Raji (cell line): ENCODE data around the gene PLB1.

Experiments
- POLR2A ChIP-seq: IDR thresholded peaks from 2 replicates; pipeline ENCODE4 v1.6.1; 2011; ENCODE audit warnings: low read depth, low read length, control low read depth; ENCODE audit not compliant: insufficient read depth

Gene PLB1

DNA sequence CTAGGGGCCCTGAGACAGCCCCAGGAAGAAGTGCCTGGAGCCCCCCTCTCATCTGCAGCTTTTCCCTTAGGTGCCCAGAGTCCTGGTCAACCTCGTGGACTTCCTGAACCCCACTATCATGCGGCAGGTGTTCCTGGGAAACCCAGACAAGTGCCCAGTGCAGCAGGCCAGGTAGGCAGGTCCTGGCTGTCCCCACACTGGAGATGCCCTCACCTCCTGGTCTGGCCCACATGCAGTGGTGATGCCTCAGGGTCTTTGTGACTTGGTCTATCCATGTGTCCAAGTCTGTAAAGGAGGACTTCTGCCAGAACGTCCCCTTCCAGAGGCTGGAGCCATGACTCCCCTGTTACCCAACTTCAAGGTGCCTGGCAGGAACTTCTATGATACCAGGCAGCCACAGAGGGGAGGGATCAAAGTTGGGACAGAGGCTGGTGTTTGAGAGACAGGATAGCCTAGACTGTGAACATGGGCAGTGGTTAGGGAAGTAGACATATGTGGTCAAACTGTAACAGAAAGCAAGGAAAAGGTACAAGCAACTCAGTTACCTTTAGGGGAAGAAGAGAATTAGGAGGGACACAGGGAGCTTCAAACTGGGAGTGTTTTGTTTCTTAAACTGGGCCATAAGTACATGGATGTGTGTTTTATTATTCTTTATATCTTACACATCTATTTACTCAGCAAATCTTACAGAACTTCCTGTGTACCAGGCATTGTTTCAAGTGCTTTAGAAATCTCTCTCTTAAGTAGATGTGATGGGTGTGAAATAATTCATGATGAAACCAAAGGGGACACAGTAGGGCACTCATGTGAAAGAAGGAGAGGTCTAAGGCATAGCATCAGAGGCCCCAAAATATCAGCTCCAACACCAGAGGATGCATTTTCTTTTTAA is 107.1 kb downstream of the PLB1 start:
- TF ChIP-seq POLR2A = no peak

DNA sequence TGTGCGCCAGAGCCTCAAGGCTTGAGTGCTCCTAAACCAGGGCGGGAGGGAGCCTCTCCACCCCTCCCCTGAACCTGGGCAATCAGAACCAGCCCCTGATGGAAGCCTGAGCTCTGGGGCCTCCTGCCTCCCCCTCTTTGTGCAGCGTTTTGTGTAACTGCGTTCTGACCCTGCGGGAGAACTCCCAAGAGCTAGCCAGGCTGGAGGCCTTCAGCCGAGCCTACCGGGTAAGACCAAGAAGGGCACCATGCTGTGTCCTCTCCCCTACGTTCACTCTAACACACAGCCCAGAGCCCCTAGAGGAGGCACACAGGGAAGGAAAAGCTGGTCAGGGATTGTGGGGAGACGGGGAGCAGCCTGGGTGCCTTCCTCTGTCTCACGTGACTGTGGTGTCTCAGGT is 108.0 kb downstream of the PLB1 start:
- no peak for TF ChIP-seq POLR2A

- no peak for TF ChIP-seq POLR2A
These were observed 108.5 kb downstream of the PLB1 start for GRCh38 chr2:28604284-28604843.

DNA sequence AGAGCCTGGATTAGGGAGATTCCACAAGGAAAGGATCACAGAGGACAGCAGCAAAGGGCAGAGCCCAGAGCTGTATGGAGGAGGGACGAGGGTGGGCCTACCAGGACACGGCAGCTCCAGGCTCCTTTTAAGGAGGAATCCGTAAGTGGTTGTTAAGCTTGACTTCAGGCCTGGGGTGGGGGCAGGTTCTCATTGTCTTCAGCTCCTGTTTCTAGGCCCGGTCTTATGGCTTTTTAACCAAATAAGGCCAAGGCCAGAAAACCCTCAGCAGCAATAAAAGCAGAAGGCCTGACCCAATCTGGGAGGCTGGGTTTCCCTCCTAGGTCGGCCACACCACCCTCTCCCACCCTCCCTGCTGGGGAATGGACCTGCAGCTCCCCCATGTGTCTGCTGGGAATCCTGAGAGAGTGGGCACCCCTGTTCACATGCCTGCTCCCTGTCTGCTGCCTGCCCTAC is 111.2 kb downstream of the PLB1 start:
- no peak for TF ChIP-seq POLR2A

- TF ChIP-seq POLR2A = no peak
These were observed 112.1 kb downstream of the PLB1 start for GRCh38 chr2:28607730-28608499.

DNA sequence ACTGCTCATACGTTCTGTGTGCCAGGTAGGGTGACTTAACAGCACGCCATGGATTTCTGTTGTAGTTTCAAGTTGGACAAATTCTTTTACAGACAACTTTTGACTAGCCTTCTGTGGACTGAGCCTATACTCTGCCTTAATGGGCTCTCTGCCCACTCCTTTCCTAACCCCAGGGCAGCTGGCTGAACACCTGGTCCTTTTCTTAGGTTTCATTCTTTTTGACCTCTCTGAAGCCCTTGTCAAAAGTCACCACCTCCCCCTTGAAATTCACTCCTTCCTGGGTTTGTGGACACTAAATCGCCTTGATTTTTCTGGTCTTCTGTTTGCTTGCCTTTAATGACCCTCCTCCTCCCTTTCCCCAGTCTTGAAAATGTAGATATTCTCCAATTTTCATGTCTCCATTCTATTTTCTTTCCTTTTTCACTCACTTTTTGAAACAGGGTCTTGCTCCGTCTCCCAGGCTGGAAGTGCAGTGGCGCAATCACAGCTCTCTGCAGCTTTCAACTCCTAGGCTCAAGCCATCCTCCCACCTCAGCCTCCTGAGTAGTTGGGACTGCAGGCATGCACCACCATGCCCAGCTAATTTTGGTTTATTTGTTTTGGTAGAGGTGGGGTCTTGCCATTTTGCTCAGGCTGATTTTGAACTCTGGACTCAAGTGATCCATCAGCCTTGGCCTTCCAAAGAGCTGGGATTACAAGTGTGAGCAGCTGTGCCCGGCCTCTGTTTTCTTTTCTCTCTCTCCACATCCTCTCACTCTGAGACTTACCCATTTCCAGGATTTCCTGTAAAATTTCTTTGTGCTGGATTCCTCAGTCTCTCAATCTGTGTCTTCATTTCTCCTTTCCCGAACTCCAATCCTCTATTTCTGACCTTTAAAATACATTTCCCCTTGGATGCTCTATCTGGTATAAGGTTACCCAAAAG is 112.9 kb downstream of the PLB1 start:
- TF ChIP-seq POLR2A = no peak

- no peak for TF ChIP-seq POLR2A
These were observed 114.8 kb downstream of the PLB1 start for GRCh38 chr2:28610583-28611201.

DNA sequence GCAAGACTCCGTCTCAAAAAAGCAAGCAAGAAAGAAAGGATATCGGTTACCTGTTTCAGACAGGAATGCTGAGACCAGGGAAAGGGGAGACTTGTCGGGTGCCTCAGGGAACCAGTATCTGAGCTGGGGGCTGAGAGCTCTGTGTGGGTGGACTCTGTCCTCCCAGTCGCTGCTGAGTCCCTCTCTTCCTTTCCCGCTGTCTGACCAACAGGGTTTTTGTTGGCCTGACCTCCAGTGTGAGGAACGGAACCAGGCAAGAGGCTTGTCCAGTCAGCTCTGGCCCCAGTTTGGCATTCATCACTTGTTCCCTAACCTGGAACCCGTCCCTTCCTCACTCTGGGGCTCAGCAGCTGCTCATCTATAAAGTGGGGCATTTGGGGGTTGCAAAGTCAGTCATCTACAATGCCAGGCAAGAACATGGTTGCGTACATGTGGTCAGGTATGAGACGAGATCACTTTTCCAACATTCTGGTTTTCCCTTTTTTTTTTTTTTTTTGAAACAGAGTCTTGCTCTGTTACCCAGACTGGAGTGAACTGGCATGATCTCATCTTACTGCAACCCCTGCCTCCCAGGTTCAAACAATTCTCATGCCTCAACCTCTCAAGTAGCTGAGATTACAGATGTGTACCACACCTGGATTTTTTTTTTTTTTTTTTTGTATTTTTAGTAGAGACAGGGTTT is 116.4 kb downstream of the PLB1 start:
- TF ChIP-seq POLR2A = no peak

DNA sequence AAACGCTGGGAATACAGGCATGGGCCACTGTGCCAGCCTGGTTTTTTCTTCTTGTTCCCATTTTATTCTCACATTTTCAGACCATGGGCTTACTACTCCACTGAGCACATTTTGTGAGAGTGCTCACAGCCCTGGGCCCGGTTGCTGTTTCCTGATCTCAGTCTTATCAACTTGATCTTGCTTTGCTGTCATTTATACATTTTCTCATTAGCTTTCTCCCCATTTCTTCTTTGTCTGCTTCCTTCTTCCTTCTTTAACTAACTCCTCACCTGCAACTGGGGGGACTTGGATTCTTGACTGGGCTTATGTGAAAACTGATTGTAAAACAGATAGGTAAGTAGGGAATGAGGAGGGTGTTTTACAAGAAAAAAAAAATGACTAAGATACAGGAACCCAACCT is 117.3 kb downstream of the PLB1 start:
- no peak for TF ChIP-seq POLR2A

DNA sequence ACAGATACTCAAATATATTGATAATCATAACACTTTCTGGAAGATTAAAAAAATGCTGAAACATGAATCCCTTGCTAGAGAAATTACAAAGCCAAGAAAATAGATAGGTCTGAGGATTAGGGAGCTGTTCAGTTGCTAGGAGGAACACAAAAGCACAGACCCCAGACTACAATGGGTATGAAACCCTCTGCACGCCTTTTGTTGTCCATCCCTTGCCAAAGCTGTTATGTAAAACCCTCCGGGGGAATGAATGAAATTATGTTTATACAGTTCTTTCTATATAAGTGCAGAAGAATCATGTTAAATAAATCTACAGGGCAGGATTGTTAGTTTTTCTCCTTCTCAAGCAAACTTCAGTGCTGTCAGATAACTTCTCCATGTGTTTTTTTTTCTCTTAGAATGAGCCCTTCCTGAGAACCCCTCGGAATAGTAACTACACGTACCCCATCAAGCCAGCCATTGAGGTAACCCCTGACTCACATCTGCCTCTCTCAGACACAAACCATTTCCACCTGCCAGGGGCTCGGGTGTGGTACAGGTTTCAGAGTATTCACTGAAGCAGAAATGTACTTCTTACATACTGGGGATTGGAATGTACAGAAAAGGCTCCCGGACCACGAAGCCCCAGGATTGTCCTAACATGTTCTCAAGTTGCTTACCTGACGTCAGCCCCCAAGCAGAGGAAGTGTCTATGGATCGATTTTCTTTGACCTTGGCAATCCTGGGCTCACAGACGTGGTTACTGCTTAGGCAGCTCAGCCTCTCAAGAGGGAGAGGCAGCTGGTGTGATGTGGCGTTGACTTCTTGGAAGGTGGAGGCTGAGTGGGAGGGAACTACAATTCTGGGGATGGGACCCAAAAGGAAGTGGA is 118.0 kb downstream of the PLB1 start:
- no peak for TF ChIP-seq POLR2A

- TF ChIP-seq POLR2A = no peak
These were observed 119.8 kb downstream of the PLB1 start for GRCh38 chr2:28615706-28616105.

DNA sequence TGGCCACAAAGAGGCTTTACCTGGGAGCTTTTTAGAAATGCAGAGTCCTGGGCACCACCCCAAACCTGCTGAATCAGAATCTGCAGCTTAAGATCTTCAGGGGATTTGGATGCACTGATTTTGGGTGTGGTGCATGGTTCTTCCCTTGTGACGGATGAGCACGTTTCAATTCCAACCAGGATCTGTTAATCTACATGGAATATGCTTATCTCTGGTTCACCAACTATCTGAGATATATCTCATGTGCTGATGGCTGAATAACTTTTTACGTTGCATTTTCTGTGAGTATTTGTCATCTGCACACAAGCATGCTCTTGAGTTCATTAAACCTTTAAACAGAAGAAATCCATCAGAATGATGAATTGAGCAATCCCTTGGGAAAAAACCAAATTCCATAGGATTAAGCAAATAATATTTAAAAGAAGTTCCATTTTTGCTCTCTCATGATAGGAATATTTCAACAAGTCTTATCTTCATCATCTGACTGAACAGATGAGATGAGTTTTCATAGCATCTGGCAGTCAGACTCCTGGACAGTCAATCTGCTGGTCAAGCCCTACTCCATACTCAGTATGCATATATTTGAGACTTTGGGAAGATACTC is 120.6 kb downstream of the PLB1 start:
- TF ChIP-seq POLR2A = no peak
